NCI-H524 treated with DMSO at 0.1 percent for 48 hours (cell line): ENCODE measurements around the gene RNF223.

Experiments
- DNase-seq: peaks from one replicate; lab custom pipeline; 2025; lab: John Stamatoyannopoulos, UW

Gene RNF223

DNA sequence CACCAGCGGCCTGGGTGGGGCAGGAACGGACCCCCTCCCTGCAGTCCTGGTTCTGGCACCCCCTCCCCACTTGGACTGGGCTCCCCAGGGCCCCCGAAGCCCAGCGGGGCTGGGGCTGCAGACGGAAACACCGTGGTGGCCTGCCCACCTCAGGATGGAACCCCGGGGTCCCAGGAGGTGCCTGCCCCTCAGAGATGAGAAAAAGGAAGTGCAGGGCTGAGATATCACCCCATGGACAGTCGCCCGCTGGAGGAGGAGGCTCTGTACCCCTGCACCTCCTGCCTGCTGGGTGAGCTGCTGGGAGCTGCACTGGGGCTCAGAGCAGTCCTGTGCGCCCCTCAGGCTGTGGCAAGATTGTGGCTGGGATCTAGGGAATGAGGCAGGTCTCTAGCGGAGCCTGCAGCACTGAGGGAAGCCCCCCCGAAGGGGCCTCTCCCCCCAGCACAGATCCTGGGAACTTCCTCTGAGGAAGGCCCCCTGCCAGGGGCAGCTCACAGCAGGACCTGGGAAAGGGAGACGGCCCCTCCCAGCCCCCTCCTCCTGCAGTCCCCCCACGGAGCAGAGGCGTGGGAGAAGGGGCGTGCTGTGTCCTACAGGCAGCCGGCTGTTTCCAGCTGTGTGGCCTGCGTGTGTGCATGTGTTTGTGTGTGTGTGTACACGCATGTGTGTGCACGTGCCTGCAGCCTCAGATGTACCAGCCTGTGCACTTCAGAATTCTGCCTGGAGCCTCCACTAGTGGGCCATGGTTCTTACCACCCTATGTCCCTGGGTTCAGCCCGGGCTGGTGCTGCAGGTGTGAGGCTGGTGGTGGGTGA, 47.3 kb downstream of the RNF223 start:
- DNase-seq: no peak

DNA sequence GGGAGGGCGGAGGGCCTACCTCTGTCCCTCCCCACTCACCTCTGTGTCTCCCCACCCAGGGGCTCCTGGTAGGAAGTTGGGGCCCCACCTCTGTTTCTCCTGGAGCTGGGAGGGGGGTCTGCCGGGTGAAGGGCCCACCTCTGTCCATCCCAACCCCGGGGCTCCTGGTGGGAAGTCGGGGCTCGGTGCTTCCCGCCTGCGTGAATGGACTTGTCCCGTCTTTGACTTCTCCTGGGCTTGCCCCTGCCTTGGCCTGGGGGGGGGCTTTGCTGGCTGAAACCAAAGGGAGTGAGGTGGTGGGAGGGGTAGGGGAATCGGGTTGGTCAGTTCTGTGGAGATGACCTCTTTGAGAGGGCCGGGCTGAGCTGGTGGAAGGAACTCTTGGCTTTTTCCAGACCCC, 48.4 kb downstream of the RNF223 start:
- no peak for DNase-seq

DNA sequence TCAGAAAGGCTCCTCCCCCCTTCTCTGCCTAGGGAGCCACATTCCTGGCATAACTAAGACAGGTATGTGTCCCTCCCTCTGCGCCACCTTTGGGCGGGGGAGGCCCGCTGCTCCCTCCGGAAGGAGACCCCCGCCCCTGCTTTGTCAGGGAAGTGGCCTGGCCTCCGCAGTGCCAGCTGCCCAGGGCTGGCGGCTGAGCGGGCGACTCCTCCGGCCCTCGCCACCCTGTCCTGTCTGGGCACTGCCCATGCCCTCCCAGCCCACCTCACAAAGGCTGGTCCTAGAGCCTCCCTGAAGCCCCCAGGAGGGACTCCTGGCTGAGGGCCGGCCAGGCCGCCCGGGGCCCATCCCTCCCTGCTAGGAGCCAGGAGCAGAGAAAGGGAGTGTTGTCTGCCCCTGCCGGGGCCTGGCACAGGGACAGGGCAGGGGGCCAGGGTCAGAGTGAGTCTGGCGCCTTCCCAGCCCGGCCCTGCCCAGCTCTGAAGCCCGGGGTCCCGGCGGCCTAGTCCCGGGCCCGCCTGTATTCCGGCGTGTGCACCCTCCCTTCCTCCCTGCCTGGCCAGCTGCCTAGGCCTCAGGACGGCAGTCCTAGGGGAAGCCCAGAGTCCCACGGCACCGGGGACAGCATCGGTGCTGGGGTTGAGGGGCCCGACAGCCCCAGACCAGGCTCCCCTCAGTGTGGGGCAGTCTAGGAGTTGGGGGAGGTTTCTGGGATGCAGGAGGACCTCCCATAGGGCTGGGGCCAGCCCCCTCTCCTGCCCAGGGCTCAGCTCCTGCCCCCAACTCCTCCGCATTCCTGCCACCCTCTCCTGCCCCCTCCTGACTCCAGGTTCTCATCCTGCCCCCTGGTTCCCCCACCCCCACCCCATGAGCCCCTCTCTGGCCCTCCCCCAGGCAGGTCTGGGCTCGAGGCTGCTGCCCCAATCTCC, 49.1 kb downstream of the RNF223 start:
- DNase-seq: no peak

GRCh38 chr1:1024149-1024770, 49.8 kb downstream of the RNF223 start:
- DNase-seq: no peak

DNA sequence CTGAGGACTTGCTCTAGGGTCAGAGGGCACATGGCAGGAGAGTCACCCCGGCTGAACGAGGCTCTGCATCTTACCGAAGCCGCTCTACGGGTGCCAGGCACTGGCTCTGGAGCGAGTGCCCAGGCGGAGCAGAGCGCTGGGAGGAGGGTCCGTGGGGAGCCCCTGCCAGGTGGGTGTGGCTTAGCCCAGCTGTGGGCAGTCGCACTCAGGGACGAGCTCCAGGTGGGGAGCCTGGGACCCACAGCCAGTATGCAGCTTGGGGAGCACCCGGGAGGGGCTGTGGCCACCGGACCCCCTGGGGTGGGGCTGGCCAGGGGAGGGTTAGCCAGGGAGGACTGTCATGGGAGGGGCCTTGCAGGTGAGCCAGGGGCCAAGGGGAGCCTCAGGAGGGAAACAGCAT, 50.4 kb downstream of the RNF223 start:
- no peak for DNase-seq

DNA sequence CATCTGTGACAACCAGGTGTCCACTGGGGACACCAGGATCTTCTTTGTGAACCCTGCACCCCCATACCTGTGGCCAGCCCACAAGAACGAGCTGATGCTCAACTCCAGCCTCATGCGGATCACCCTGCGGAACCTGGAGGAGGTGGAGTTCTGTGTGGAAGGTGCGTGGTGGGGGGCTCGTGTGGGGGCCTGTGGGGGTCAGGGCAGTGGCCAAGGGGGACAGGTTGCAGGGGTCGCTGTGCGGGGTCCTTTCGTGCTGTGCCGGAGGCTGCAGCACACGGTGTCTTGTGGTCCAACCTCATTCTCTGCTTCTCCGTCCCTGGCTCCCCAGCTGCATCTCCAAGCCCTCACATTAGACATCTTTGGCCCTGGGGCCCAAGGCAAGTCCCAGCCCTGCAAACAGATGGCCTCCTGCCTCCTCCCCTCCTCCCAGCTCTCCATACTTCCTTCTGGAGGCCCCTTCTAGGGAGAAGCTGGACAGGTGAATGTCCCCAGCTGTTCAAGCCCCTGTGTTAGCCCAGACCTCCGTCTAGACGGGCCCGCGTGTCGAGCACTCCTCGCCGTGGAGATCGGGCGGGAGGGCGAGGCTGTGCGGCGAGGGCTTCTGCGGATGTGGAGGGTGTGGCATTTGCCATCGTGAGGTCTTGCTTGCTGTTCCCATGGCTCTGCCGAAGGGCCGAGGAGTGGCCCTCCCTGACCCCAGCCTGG, 51.6 kb downstream of the RNF223 start:
- no peak for DNase-seq

DNA sequence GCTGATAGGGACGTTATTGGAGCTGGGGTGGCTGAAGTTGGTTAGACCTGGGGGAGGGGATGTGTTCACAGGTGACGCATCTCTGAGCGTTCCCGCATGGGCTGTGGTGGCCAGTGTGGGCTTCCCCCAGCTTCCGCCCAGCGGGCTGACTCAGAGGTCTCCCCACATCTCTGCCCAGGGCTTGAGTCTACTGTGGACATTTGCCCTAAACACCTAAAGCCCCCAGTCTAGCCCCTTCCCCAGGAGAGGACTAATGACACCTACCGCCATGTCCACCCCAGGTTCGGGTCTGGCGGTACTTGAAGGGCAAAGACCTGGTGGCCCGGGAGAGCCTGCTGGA, 52.2 kb downstream of the RNF223 start:
- DNase-seq: no peak

DNA sequence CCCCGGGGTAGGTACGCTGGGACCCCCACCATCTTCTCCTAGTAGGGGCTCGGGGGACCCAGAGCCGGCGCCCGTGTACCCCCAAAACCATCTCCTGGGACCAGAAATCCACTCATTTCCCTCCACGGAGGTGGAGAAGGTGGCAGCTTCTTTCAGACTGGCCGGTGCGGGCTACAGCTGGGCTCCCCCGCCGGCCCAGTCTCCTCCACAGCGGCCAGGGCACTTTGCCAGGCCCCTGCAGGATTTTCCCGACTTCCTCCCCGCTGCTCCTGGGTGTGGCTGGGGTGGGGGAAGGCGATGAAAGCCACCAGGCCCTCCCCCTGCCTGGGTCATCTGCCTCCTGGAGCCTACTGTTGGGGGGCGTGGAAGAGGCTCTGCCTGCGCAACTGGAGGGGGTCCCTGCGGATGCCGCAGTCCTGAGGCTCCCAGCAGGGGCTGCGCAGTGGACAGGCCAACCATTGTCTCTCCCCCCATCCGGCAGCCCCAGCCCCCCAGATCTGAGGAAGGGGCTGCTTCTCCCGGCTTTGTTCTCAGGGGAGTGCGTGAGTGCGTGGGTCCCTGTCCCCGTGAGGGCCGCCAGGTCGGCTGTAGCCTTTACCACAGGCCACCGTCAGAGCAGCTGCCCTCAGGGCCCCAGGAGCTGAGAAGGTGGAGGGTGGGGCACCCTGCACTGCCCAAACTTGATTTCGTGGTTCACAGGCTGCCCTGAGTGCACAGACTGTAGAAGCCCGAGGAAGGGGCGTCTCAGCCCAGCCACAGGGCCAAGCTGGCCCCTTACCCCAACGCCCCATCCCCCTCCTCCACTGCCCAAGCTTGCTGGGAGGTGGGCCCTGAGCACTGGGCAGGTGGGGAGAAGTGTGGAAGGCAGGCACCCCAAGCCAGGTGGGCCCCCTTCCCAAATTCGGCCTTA, 52.8 kb downstream of the RNF223 start:
- DNase-seq: no peak
